Measurements from ENCODE around the gene EBPL.

DNA sequence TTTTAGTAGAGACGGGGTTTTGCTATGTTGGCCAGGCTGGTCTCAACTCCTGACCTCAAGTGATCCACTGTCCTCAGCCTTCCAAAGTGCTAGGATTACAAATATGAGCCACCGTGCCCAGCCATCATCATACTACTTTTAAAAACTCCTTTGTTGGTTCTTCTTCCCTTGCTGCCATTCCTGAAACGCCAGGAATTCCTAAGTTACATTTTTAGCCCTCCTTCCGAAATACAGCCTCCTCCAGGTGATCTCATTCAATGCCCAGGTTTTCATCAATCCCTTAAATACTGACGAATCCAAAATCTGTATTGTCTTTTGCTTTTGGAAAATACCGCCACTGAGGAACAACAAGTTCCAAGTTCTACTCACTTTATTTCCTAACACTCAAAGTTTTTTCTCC, 25.3 kb upstream of the EBPL start:
- TF ChIP-seq, protein P1, sequence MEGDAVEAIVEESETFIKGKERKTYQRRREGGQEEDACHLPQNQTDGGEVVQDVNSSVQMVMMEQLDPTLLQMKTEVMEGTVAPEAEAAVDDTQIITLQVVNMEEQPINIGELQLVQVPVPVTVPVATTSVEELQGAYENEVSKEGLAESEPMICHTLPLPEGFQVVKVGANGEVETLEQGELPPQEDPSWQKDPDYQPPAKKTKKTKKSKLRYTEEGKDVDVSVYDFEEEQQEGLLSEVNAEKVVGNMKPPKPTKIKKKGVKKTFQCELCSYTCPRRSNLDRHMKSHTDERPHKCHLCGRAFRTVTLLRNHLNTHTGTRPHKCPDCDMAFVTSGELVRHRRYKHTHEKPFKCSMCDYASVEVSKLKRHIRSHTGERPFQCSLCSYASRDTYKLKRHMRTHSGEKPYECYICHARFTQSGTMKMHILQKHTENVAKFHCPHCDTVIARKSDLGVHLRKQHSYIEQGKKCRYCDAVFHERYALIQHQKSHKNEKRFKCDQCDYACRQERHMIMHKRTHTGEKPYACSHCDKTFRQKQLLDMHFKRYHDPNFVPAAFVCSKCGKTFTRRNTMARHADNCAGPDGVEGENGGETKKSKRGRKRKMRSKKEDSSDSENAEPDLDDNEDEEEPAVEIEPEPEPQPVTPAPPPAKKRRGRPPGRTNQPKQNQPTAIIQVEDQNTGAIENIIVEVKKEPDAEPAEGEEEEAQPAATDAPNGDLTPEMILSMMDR (conservative IDR thresholded peaks at IDR 0.05; ENCODE audit: low read depth, low read length), result no peak
- TF ChIP-seq POLR2A (IDR thresholded peaks at IDR 0.05; ENCODE audit: low read depth, low read length) (no peak), FOS (IDR thresholded peaks at IDR 0.05; ENCODE audit: low read depth, low read length) (no peak), BHLHE40 (IDR thresholded peaks at IDR 0.05; ENCODE audit: low read depth, low read length) (no peak), MXI1 (IDR thresholded peaks at IDR 0.05; ENCODE audit: borderline replicate concordance, low read depth, low read length) (no peak), RAD21 (IDR thresholded peaks at IDR 0.05; ENCODE audit: low read length) (no peak), RFX5 (IDR thresholded peaks at IDR 0.05; ENCODE audit: low read depth, low read length) (no peak), MAFK (IDR thresholded peaks at IDR 0.05; ENCODE audit: low read depth, low read length) (no peak)
